ENCODE results near the gene WDFY3.
A peak's percentile ranks its signal among the peaks of the same experiment; 100 is the strongest.

Gene WDFY3, protein sequence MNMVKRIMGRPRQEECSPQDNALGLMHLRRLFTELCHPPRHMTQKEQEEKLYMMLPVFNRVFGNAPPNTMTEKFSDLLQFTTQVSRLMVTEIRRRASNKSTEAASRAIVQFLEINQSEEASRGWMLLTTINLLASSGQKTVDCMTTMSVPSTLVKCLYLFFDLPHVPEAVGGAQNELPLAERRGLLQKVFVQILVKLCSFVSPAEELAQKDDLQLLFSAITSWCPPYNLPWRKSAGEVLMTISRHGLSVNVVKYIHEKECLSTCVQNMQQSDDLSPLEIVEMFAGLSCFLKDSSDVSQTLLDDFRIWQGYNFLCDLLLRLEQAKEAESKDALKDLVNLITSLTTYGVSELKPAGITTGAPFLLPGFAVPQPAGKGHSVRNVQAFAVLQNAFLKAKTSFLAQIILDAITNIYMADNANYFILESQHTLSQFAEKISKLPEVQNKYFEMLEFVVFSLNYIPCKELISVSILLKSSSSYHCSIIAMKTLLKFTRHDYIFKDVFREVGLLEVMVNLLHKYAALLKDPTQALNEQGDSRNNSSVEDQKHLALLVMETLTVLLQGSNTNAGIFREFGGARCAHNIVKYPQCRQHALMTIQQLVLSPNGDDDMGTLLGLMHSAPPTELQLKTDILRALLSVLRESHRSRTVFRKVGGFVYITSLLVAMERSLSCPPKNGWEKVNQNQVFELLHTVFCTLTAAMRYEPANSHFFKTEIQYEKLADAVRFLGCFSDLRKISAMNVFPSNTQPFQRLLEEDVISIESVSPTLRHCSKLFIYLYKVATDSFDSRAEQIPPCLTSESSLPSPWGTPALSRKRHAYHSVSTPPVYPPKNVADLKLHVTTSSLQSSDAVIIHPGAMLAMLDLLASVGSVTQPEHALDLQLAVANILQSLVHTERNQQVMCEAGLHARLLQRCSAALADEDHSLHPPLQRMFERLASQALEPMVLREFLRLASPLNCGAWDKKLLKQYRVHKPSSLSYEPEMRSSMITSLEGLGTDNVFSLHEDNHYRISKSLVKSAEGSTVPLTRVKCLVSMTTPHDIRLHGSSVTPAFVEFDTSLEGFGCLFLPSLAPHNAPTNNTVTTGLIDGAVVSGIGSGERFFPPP (N-terminal part only)

DNA sequence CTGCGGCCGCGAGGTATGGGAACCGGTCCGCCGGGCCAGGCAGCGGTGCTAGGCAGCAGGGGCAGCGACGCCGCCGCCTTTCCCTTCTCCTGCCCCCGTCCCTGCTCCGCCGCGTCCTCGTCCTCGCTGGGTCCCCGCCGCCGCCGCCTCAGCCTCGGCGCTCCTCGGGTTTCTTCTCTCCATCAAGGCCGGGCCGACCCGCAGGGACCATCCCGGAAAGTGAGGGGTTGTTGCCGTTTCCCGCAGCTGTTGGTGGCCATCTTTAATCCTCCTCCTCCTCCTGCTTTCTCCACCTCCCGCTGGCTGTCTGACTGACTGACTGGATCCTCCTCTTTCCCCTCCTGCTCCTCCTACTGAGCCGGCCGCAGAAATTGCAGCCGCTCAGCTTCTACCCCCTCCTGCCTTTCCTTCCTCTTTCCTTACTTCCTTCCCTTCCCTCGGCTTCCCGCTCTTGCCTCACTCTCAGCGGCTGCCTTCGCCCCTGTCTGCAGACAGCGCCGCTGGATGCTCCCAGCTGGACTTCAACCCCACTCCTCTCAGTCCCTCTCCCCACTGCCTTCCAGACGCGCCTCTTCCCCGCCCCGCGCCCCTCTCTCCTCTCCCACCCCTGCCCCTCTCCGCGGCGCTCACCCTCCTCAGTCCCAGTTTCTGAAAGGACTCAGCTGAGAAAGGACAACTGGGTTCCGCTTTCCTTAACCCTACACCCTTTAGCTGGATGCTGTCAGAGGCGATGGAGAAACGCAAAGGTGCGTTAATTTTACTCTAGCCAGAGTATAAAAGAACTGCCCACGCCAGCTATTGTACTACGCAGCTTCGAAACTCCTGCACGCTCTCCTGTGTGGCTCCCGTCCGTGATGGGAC lies at the start of gene WDFY3:
Gene WDFY3 (minus strand): TSS at position 309 of the 861 bp plus-strand sequence. CDS start 106,099 bp downstream, outside the sequence.
- DNase-seq (ENCODE audit: low read depth), result peak; percentile 87

- DNase-seq (ENCODE audit: low read depth), result peak; percentile 85
Observed at GRCh38 chr4:85005865-85006377, 39.4 kb upstream of the WDFY3 start.

DNA sequence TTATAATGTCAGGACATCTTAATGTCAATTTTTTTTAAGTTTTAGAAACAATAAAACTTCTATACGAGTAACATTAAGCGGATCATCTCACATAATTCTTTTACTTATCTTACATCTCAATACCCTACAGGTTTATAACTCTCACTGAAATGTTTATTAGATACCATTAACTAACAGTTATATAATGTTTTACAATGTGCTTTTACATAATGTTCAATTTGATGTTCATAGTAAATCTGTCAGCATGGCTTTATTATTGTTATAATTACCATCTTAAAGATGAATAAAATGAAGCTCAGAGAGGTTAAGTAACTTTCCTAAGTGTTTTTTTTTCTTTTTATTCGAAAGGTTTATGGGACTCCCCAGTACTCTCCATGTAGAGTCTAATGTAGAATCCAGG lies 33.9 kb upstream of the WDFY3 start:
- no peak for DNase-seq (ENCODE audit: low read depth)

- no peak for DNase-seq (ENCODE audit: low read depth)
Observed at GRCh38 chr4:84995386-84995785, 28.9 kb upstream of the WDFY3 start.

DNA sequence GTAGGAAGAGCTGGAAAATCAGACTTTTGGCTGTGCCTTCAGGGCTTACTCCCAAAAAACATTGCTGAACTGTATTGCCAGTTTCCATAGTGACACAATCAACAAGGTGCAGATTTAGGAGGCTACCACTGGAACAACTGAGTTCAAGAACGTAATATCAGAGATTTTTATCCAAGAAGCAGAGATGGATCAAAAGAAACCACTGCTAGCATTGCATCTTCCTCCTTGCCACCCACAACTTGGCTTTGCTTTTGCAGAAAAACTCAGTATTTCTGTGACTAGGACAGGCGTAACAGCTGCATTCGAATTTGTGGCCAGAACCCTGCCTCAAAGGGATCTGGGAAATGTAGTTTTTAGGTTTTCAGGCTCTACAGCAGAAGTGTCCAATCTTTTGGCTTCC lies 27.8 kb upstream of the WDFY3 start:
- DNase-seq (ENCODE audit: low read depth), result peak; percentile 10

- DNase-seq (ENCODE audit: low read depth), result no peak
Observed at GRCh38 chr4:84985952-84986351, 19.5 kb upstream of the WDFY3 start.

DNA sequence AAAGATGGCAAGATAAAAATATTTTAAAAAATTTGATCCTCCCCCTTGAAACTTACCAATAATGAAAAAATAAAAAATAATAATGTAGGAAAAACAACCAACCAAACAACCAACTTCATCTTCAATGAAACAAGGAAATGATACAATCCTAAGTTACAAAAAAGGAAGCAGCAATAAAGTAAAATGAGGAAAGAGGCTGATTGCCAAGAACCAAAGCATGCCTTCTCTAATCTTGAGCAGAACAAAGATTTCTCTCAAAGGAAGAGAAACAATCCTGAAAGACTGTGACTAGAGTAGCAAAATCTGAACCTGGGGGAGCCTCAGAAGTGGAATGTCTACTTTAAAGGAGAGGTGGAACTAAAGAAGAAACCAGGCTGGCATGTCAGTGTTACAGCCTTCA lies 10.9 kb upstream of the WDFY3 start:
- DNase-seq (ENCODE audit: low read depth), result no peak

GRCh38 chr4:84973856-84974255 lies 7.4 kb upstream of the WDFY3 start:
- no peak for DNase-seq (ENCODE audit: low read depth)

DNA sequence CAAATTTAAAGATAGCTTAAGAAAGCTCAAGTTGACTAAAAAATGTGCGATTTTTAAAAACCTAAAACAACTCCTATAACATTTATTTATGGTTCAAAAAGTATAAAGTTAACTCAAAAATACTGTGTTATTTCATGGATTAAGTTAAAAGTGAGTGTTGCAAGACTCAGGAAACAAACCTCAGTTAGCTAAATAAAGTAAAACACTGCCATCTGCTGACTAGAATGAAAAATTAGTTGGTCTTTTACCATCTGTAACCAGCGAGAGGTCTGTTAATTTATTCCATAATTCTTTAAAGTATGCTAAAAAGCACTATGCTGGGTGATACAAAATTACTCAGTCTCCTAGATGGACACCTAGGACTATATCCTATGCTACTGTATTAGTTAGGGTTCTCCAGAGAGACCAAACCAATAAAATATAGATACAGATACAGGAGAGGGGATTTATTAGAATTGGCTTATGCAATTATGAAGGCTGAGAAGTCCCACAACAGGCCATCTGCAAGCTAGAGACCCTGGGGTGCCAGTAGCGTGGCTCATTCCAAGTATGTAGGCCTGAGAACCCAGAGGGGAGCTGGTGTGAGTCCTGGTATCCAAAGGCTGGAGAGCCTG lies 4.9 kb upstream of the WDFY3 start:
- peak; percentile 51 for DNase-seq (ENCODE audit: low read depth)

- DNase-seq (ENCODE audit: low read depth), result no peak
Observed at GRCh38 chr4:84968925-84969324, 2.4 kb upstream of the WDFY3 start.

- DNase-seq (ENCODE audit: low read depth), result no peak
Observed at GRCh38 chr4:84967243-84967690, 777 bp upstream of the WDFY3 start.

DNA sequence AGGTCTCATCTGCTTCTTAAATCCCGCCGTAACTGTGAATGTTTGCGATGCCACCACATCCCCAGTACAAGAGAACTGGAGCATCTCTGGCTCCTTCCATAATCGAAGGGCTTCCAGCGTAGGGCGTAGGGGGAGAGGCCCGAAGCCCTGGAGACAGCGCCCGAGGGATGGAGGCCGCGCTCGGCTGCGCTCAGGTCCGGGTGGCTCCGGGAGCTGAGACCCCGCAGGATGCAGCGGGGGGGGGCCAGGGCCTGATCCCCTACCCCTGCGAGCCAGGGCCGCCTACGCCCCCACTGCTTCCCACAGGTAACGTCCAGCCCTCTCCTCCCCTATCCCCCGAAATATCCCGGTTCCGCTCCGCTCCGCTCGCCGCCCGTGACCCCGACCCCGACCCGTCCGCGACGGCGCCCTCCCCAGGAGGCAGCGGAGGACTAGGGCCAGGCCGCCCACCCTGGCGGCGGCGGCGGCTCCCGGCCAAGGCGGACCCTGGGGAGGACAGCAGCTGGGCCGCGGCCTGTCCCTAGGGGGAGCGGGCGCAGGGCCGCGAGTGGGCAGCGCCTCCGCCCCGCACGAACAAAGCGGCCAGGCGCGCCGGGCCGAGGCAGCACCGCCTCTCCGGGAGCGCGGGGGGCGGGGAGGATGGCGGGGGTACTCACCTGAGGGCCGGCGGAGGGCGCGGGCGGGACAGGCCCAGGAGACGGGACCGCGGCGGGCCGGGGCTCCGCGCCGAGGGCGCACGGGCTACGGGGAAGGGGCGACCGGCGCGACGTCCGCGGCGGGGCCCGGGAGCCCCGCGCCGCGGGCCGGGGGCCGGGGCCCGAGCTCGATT lies 723 bp downstream of the WDFY3 start:
- no peak for DNase-seq (ENCODE audit: low read depth)

DNA sequence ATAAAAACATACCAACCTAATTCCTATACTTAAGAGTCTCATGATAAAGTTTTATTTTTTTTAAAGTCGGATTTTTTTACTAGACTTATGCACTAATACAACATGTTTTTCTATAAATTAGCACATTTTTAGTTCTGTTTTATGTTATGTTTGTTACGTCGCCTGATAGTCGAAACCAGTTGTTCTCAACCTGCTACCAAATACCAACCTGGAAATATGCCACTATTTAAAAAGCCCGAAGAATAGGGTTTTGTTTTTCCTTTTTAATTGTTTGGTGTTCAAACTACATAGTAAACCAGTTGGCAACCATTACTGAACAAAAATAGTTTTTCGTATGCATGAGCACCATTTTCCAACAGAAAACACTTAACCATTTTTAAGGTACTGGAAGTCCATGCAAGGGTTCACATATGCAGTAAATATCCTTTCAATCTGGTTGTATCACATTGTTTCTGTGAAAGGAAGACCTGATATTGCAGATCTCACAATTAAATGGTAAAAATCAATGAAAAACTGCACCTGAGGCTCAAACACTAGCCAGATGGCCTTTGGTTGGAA lies 1.4 kb downstream of the WDFY3 start:
- no peak for DNase-seq (ENCODE audit: low read depth)

GRCh38 chr4:84962102-84962501 lies 4.4 kb downstream of the WDFY3 start:
- DNase-seq (ENCODE audit: low read depth), result no peak

- no peak for DNase-seq (ENCODE audit: low read depth)
Observed at GRCh38 chr4:84958434-84958833, 8.1 kb downstream of the WDFY3 start.

- no peak for DNase-seq (ENCODE audit: low read depth)
Observed at GRCh38 chr4:84957514-84958420, 8.7 kb downstream of the WDFY3 start.

DNA sequence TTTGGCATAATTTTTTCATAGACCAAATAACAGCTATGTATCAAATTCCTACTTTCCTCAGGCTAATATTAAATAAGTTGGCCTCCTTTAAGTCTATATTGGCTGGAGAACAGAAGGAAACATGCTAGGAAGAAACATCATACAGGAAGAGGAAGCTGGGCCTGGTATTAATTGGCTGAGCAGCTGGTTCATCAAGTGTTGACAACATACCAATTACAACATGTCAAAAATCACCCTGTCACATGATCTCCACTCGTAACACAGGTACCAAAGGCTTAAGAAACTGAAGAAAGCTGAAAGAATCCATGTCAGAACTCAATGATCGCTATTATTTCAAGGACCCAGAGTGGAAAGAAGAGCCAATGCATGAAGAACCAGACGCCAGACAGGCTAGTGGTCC lies 10.5 kb downstream of the WDFY3 start:
- DNase-seq (ENCODE audit: low read depth), result no peak

DNA sequence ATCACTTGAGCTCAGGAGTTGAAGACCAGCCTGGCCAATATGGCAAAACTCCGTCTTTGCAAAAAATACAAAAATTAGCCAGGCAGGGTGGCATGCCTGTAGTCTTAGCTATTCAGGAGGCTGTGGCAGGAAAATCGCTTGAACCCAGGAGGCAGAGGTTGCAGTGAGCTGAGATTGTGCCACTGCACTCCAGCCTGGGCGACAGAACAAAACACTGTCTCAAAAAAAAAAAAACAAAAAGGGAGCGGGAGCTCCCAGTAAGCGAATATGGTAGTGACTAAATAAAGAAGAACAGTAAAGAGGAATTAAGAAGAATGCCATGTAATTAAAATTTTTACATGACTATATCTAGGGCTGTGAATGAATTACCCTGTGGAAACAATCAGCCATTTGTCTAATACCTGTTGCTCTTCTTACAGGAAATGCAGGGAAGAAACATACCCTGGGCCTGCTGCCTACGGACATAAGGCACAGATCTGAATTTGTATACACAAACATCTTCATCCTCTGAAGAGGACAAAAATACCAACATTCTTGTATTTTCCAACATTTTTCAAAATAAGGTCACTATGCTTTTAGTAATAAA lies 11.4 kb downstream of the WDFY3 start:
- no peak for DNase-seq (ENCODE audit: low read depth)

Measured in stromal cell of bone marrow (primary cell).